Large intestine (tissue), 3 donors: ENCODE measurements around the gene DACT1. TPM values are rescaled to one million over a fixed set of nuclear protein-coding genes. Genes with fewer than 3 reads are reported as not detected.
A peak's percentile ranks its signal among the peaks of the same experiment; 100 is the strongest.

Experiments used
- DNase-seq, 2 donors: peaks; one replicate each; pipeline versions ENCODE4 v3.0.0 to v3.0.0-alpha.2; 2013
- H3K27ac ChIP-seq: one replicate; pipeline ENCODE4 v1.5.1; 2013; ENCODE audit warnings: low read length
- H3K27me3 ChIP-seq: 2 replicates; pipeline ENCODE4 v1.6.1; 2013; ENCODE audit warnings: low read length; ENCODE audit not compliant: control insufficient read depth, insufficient read depth
- H3K36me3 ChIP-seq: 2 replicates; pipeline ENCODE4 v1.6.1; 2013; ENCODE audit warnings: low read length; ENCODE audit not compliant: control insufficient read depth, insufficient read depth
- H3K4me1 ChIP-seq: one replicate; pipeline ENCODE4 v1.6.1; 2013; ENCODE audit warnings: low read length; ENCODE audit not compliant: control insufficient read depth, insufficient read depth
- H3K4me3 ChIP-seq: one replicate; pipeline ENCODE4 v1.5.1; 2013; ENCODE audit warnings: low read length
- H3K9me3 ChIP-seq: one replicate; pipeline ENCODE4 v1.6.1; 2013; ENCODE audit warnings: mild to moderate bottlenecking, low read depth, low read length, moderate library complexity; ENCODE audit not compliant: control insufficient read depth
- WGBS: methylation state at CpG from one replicate; pipeline ENCODE4 v1.1.5; 2013; ENCODE audit warnings: low lambda C conversion rate; ENCODE audit not compliant: insufficient coverage; 5-methylcytosine and 5-hydroxymethylcytosine counted together
- polyA plus RNA-seq: library from polyadenylated mRNA; unstranded; fragments of 120-200 nt; gene quantifications from one replicate; pipeline ENCODE4 v1.2.1, GENCODE V29; 2013

Gene DACT1
- polyA plus RNA-seq, 1 donor: 13.5 TPM

- H3K36me3 ChIP-seq: peaks cover 21% of the 10 kb centered on the region
- no peak overlapping the region for H3K27ac ChIP-seq
- H3K27me3 ChIP-seq: no peaks in the 10 kb centered on the region
- no peak overlapping the region for H3K4me3 ChIP-seq
- no peak for DNase-seq
- peaks cover 7% of the 10 kb centered on the region for H3K9me3 ChIP-seq
- no peaks in the 10 kb centered on the region for H3K4me1 ChIP-seq
- WGBS: 100% methylated on average over 1 of the region's 20 CpGs
Measured at GRCh38 chr14:58645641-58646040, 7.9 kb downstream of the DACT1 start.

- Histone ChIP-seq H3K4me1 (no peaks in the 10 kb centered on the region), H3K27me3 (no peaks in the 10 kb centered on the region), H3K27ac (no peak overlapping the region), H3K36me3 (peaks cover 21% of the 10 kb centered on the region), H3K4me3 (no peak overlapping the region), H3K9me3 (peaks cover 7% of the 10 kb centered on the region)
- WGBS: no CpG with 5 or more reads among the region's 34 CpGs
- no peak for DNase-seq
Measured at GRCh38 chr14:58646479-58646878, 8.7 kb downstream of the DACT1 start.

DNA sequence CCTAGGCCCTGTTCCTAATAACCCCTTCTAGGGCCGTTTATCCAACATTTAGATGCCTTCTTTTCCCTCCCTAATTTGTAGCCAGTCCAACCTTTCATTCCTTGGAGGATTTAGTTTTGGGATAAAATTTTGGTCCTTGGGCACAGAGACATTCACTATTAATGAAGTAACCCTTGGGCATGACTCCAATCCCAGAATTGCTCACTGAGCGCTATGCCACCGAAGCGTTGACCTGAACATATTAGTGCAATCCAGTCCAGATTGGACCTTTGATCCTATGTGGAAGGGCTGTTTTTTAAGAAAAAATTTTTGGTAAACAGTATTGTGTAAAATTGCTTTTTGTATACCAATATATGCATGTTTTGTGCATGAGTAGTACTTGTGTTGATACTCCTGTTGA lies 10.0 kb downstream of the DACT1 start:
- WGBS: 90% methylated on average over 2 of the region's 4 CpGs

DNA sequence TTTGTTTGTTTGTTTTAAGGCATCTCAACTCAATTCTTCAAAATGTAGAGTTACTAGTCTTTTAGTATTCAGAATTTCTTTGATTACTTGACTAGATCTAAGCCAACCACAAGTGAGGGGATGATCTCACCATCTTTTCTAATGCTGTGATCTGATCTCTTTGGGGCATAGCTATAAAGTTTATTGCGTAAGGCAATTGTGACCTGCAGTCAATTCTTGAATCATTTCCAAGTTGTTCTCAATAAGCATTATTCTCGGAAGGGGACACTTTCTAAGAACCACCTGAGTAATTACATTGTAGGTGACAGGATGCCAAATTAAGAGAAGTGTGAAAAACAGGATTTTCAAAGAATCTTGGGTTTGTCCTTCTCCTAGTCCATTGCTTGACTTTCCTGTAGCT lies 13.1 kb downstream of the DACT1 start:
- H3K4me1 ChIP-seq: no peaks in the 10 kb centered on the region
- no peak for DNase-seq
- WGBS: no CpG with 5 or more reads among the region's 2 CpGs

More for the DNA sequence above, 10.0 kb downstream of the DACT1 start:
- no peaks in the 10 kb centered on the region for H3K27me3 ChIP-seq
- no peaks in the 10 kb centered on the region for H3K4me1 ChIP-seq
- H3K36me3 ChIP-seq: peaks cover 17% of the 10 kb centered on the region
- H3K4me3 ChIP-seq: no peak overlapping the region
- no peak overlapping the region for H3K27ac ChIP-seq
- DNase-seq: no peak
- H3K9me3 ChIP-seq: peaks cover 7% of the 10 kb centered on the region

DNA sequence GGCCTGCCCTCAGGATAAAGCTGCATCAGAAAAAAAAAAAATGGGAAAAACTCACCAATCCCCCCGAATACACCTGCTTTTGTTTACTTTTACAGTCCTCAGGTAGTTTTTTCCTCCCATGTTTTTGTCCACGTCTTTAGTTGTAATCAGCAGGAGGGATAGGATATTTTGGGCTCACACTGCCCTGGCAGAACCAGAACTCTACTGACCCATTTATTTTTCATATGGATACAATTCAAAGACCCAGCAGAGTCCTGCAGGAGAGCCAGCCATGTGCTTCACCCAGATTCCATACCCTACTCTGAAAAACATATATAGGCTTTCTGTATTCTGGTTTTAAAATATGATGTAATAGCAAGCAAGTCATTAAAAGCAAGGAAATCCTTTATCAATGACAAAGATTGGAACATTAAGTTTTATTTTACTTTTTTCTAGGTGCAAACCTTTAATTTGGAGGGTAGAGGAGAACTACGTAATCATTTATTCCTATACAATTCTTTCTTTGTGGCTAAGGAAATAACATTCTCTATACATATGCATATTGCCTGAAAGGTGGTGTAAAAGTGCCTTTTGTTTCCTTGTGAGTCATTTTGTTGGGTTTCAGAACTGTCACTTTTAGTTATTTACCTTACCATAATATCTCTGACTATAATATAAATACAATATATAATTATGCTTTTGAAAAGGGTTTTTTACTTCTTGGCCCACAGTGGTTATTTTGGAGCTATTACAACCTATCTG lies 19.1 kb downstream of the DACT1 start:
- WGBS: 90% methylated on average over 2 of the region's 3 CpGs
- Histone ChIP-seq H3K36me3 (no peaks in the 10 kb centered on the region), H3K9me3 (no peaks in the 10 kb centered on the region), H3K27ac (no peak overlapping the region), H3K4me3 (no peak overlapping the region), H3K4me1 (no peaks in the 10 kb centered on the region), H3K27me3 (no peaks in the 10 kb centered on the region)
- no peak for DNase-seq

More for the DNA sequence above, 13.1 kb downstream of the DACT1 start:
- no peak overlapping the region for H3K4me3 ChIP-seq
- peaks cover 9% of the 10 kb centered on the region for H3K36me3 ChIP-seq
- H3K27ac ChIP-seq: no peak overlapping the region
- H3K27me3 ChIP-seq: no peaks in the 10 kb centered on the region
- H3K9me3 ChIP-seq: peaks cover 7% of the 10 kb centered on the region

DNA sequence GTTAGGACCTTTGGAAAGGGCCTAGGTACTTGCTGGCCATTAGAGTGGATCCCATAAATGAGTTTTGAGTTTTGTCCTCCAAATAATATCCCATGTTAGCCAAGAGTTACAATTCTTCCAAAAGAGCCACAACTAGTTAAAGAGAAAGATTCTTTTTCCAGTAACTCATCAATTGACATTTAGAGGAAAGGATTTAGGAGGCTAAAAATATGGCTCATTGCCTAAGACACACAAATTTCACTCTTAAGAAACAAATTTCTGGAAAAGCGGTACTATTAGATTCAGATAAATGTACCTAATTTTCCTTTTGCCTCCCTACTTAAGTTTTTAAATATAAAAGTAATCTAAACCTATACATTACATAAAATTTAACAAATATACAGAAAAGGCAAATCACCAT lies 21.3 kb downstream of the DACT1 start:
- 83% methylated on average over 1 of the region's 1 CpG for WGBS
- no peaks in the 10 kb centered on the region for H3K27me3 ChIP-seq
- no peaks in the 10 kb centered on the region for H3K9me3 ChIP-seq
- no peak overlapping the region for H3K27ac ChIP-seq
- H3K4me3 ChIP-seq: no peak overlapping the region
- H3K36me3 ChIP-seq: no peaks in the 10 kb centered on the region
- no peaks in the 10 kb centered on the region for H3K4me1 ChIP-seq
- no peak for DNase-seq

- no peak for DNase-seq
- no peak overlapping the region for H3K27ac ChIP-seq
- no peaks in the 10 kb centered on the region for H3K36me3 ChIP-seq
- no peaks in the 10 kb centered on the region for H3K9me3 ChIP-seq
- no peaks in the 10 kb centered on the region for H3K4me1 ChIP-seq
- no peaks in the 10 kb centered on the region for H3K27me3 ChIP-seq
- no peak overlapping the region for H3K4me3 ChIP-seq
- WGBS: 90% methylated on average over 2 of the region's 6 CpGs
Measured at GRCh38 chr14:58659846-58660245, 22.1 kb downstream of the DACT1 start.

DNA sequence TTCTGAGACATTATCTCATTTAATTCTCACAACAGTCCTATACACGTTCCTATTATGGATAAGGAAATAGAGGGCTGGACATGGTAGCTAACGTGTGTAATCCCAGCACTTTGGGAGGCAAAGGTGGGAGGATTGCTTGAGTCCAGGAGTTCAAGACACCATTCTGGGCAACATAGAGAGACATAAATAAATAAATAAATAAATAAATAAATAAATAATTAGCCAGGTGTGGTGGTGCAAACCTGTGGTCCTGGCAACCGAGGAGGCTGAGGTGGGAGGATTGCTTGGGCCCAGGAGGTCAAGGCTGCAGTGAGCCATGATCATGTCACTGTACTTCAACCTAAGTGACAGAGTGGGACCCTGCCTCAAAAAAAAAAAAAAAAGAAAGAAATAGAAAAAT lies 22.6 kb downstream of the DACT1 start:
- H3K36me3 ChIP-seq: no peaks in the 10 kb centered on the region
- H3K9me3 ChIP-seq: no peaks in the 10 kb centered on the region
- no peak overlapping the region for H3K4me3 ChIP-seq
- no CpG with 5 or more reads among the region's 3 CpGs for WGBS
- no peak for DNase-seq
- no peaks in the 10 kb centered on the region for H3K4me1 ChIP-seq
- H3K27me3 ChIP-seq: no peaks in the 10 kb centered on the region
- no peak overlapping the region for H3K27ac ChIP-seq

GRCh38 chr14:58662018-58662417 lies 24.3 kb downstream of the DACT1 start:
- Histone ChIP-seq H3K4me1 (no peaks in the 10 kb centered on the region), H3K9me3 (no peaks in the 10 kb centered on the region), H3K27ac (no peak overlapping the region), H3K27me3 (no peaks in the 10 kb centered on the region), H3K4me3 (no peak overlapping the region), H3K36me3 (no peaks in the 10 kb centered on the region)
- DNase-seq: no peak
- WGBS: no CpG with 5 or more reads among the region's 1 CpG

- H3K4me1 ChIP-seq: no peaks in the 10 kb centered on the region
- no CpG with 5 or more reads among the region's 2 CpGs for WGBS
- H3K36me3 ChIP-seq: no peaks in the 10 kb centered on the region
- no peak for DNase-seq
- H3K27me3 ChIP-seq: no peaks in the 10 kb centered on the region
- no peaks in the 10 kb centered on the region for H3K9me3 ChIP-seq
- H3K4me3 ChIP-seq: no peak overlapping the region
- no peak overlapping the region for H3K27ac ChIP-seq
Measured at GRCh38 chr14:58662759-58663158, 25.0 kb downstream of the DACT1 start.

DNA sequence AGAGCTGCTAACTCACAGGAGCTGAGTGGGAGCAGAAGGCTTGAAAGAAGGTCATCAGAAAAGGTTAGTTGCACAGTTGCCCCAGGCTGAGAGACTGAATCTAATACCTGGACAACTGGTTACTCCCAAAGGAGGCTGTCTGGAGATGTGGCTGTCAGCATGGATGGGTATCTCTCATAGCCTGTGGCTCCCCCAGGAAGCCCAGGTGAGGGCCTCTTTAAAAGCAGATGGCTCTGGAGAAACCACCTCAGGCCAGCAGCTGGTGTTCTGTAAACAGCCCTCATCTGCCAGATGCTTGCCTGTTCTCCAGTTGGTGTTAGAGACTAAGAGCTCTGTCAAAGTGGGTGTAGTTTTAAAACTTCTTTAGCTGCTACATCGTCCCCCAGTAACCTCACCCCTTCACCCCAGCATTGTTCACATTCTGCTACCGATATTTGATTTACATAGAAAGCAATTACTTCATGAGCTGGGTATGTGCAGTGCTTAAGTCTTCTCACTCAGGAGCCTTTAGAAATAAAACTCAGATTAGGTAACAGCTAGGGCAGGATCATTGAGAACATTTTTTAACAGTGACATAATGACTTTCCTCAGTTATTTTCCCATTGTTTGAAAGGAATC lies 25.8 kb downstream of the DACT1 start:
- DNase-seq: peak in 1 of 2 donors; percentile 46
- H3K4me3 ChIP-seq: no peak overlapping the region
- H3K36me3 ChIP-seq: no peaks in the 10 kb centered on the region
- H3K4me1 ChIP-seq: no peaks in the 10 kb centered on the region
- no peak overlapping the region for H3K27ac ChIP-seq
- no peaks in the 10 kb centered on the region for H3K9me3 ChIP-seq
- 33% methylated on average over 1 of the region's 2 CpGs for WGBS
- H3K27me3 ChIP-seq: no peaks in the 10 kb centered on the region
